Measurements from ENCODE around the gene SLC25A26.
"Not testable (repeated sequence)": the region's sequence is repeated elsewhere in the genome, so short reads cannot be mapped to it uniquely, and the experiment has no call there.

Gene SLC25A26

GRCh38 chr3:66272016-66272415, 51.2 kb downstream of the SLC25A26 start:
- TF ChIP-seq CTCF (IDR thresholded peaks at IDR 0.05; ENCODE audit: insufficient read depth, low read length, missing control alignments) = no peak
- no peak for DNase-seq (ENCODE audit: low read depth, low spot score)
- H3K4me3 ChIP-seq (ENCODE audit: low read depth, low read length) = no peak overlapping the region
- CTCF ChIA-PET = interaction anchor here (1.6 to 5.3 kb wide), 3 partner anchors 10 to 549 kb away, joined by 7 to 56 read pairs (median 7); no protein-coding TSS in a partner anchor
- POLR2A ChIA-PET = no interaction called here

GRCh38 chr3:66274837-66275236, 54.0 kb downstream of the SLC25A26 start:
- H3K4me3 ChIP-seq (ENCODE audit: low read depth, low read length); POLR2A ChIA-PET; DNase-seq (ENCODE audit: low read depth, low spot score): not testable (repeated sequence)
- CTCF ChIA-PET = interaction anchor here (0.8 to 1.1 kb wide), 4 partner anchors 540 to 548 kb away, joined by 3 to 20 read pairs (median 6); no protein-coding TSS in a partner anchor

- ChIA-PET CTCF (interaction anchor here (0.6 to 5.5 kb wide), 32 partner anchors 8 to 627 kb away, joined by 3 to 129 read pairs (median 4); no protein-coding TSS in a partner anchor), POLR2A (no interaction called here)
- H3K4me3 ChIP-seq (ENCODE audit: low read depth, low read length) = no peak overlapping the region
- no peak for DNase-seq (ENCODE audit: low read depth, low spot score)
- TF ChIP-seq CTCF (IDR thresholded peaks at IDR 0.05; ENCODE audit: insufficient read depth, low read length, missing control alignments) = peak; percentile 45
Measured at GRCh38 chr3:66276705-66277274, 56.0 kb downstream of the SLC25A26 start.

- ChIA-PET POLR2A (no interaction called here), CTCF (interaction anchor here (0.7 to 5.5 kb wide), 7 partner anchors 93 to 559 kb away, joined by 3 to 129 read pairs (median 7); no protein-coding TSS in a partner anchor)
- DNase-seq (ENCODE audit: low read depth, low spot score) = no peak
- TF ChIP-seq CTCF (IDR thresholded peaks at IDR 0.05; ENCODE audit: insufficient read depth, low read length, missing control alignments) = no peak
- H3K4me3 ChIP-seq (ENCODE audit: low read depth, low read length) = no peak overlapping the region
Measured at GRCh38 chr3:66279168-66279567, 58.4 kb downstream of the SLC25A26 start.

GRCh38 chr3:66280304-66280703, 59.5 kb downstream of the SLC25A26 start:
- H3K4me3 ChIP-seq (ENCODE audit: low read depth, low read length) = no peak overlapping the region
- POLR2A ChIA-PET = no interaction called here
- no peak for DNase-seq (ENCODE audit: low read depth, low spot score)
- TF ChIP-seq CTCF (IDR thresholded peaks at IDR 0.05; ENCODE audit: insufficient read depth, low read length, missing control alignments) = no peak
- CTCF ChIA-PET = interaction anchor here (3.6 to 5.5 kb wide), 2 partner anchors 98 to 538 kb away, joined by 12 to 129 read pairs; no protein-coding TSS in a partner anchor

GRCh38 chr3:66291922-66292321, 71.1 kb downstream of the SLC25A26 start:
- H3K4me3 ChIP-seq (ENCODE audit: low read depth, low read length); CTCF ChIA-PET; POLR2A ChIA-PET; DNase-seq (ENCODE audit: low read depth, low spot score): not testable (repeated sequence)

- POLR2A ChIA-PET = interaction anchor here (0.6 kb wide), 1 partner anchor 57 kb away, joined by 3 read pairs; no protein-coding TSS in a partner anchor
- no peak for TF ChIP-seq CTCF (IDR thresholded peaks at IDR 0.05; ENCODE audit: insufficient read depth, low read length, missing control alignments)
- no peak overlapping the region for H3K4me3 ChIP-seq (ENCODE audit: low read depth, low read length)
- CTCF ChIA-PET = interaction anchor here (0.6 to 3.1 kb wide), 5 partner anchors 12 to 525 kb away, joined by 3 to 9 read pairs (median 4); no protein-coding TSS in a partner anchor
- DNase-seq (ENCODE audit: low read depth, low spot score) = peak; percentile 23
Measured at GRCh38 chr3:66297260-66297873, 76.6 kb downstream of the SLC25A26 start.
